22Rv1 (cell line): ENCODE data around the gene CUEDC1.

Source experiments
- CTCF ChIP-seq: fragments of 450-650 bp; IDR thresholded peaks from 2 replicates; pipeline ENCODE4 v1.5.1; 2017; ENCODE audit warnings: mild to moderate bottlenecking
- ZFX ChIP-seq: fragments of 450-650 bp; IDR thresholded peaks from 2 replicates; pipeline ENCODE4 v1.6.1; 2017; ENCODE audit warnings: antibody characterized with exemption, borderline replicate concordance

GRCh38 chr17:57982452-57983170, 27.4 kb upstream of the CUEDC1 start:
- TF ChIP-seq CTCF (no peak), ZFX (no peak)
